GM13977 (cell line): Measurements from ENCODE around the gene FARS2.

ENCODE experiments used
- DNase-seq: peaks from one replicate; pipeline ENCODE4 v3.0.0; 2012; ENCODE audit warnings: low spot score
- in situ Hi-C: fragments of 300-500 bp; cut with MboI; formaldehyde crosslinking; loops from one replicate; pipeline ENCODE4 v1.12.0; 2022; ENCODE audit warnings: low sequenced_read_pairs, low pct_unique_long_range_greater_than_20kb, mixed read lengths, inconsistent platforms; ENCODE audit not compliant: unreplicated experiment
- TF ChIP-seq, protein P1 (sequence below): IDR thresholded peaks from 2 replicates; pipeline ENCODE4 v1.5.1; 2012; ENCODE audit warnings: mild to moderate bottlenecking, control low read depth; ENCODE audit not compliant: insufficient read depth; ENCODE audit errors: extremely low read depth, missing control alignments

Gene FARS2

DNA sequence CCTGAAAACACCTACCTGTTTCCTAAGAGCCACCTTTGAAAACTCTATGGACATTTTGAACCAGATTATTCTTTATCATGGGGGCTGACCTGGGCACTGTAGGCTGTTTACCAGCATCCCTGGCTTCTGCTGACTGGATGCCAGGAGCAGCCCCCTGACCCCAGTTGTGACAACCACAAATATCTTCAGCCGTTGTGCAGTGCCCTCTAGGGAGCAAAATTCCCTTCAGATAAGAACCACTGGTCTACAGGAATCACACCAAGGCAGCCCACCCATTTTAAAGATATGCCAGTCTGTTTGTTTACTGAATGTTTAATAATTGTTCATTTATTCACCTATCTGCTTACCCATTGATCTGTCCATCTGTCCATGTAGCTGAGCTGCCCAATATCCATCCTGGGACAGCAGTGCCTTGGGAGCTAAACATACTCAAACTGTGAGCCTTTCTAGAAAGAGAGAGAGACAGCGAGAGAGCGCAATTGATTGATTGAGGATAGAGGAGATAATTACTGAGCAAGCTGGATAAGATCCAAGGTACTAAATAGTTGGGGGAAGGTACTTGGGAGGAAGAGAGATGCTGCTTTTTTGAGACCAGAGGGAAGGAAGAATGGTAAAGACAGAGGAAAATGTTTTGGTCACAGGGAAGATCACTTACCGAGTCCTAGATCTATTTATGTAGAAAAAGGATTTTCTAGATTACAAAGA lies 468.7 kb downstream of the FARS2 start:
- no peak for DNase-seq
- in situ Hi-C loops, result no loop called here
- TF ChIP-seq, protein P1, sequence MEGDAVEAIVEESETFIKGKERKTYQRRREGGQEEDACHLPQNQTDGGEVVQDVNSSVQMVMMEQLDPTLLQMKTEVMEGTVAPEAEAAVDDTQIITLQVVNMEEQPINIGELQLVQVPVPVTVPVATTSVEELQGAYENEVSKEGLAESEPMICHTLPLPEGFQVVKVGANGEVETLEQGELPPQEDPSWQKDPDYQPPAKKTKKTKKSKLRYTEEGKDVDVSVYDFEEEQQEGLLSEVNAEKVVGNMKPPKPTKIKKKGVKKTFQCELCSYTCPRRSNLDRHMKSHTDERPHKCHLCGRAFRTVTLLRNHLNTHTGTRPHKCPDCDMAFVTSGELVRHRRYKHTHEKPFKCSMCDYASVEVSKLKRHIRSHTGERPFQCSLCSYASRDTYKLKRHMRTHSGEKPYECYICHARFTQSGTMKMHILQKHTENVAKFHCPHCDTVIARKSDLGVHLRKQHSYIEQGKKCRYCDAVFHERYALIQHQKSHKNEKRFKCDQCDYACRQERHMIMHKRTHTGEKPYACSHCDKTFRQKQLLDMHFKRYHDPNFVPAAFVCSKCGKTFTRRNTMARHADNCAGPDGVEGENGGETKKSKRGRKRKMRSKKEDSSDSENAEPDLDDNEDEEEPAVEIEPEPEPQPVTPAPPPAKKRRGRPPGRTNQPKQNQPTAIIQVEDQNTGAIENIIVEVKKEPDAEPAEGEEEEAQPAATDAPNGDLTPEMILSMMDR, result no peak

DNA sequence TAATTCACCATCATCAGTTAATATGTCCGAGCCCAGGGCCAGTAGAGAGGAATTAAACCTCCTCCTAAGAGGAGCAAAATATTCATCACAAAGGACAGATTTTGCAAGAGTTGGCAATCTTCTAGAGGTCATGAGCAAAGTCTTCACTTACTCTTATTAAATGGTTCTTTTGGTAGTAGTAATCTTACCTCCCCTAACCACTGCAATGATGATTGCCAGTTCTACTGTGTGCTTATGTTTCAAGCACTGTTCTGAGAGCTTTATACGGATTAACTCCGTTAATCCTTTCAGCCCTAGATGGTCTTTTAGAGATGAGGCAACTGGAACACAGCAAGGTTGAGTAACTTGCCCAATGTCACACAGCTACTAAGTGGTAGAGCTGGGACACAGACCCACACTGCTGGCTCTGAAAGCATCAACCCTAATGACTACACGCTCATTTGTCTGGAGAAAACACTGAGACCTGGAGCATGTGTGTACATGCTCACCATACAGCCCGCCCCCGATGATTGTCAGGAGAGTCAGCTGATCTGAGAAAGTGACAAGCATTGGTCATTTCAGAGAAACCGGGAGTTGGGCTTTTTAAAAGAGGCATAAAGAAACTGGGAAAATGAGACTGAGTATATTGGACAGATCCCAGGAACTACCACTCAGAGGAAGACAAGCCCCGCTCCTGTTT lies 469.4 kb downstream of the FARS2 start:
- DNase-seq, result no peak
- TF ChIP-seq, protein P1, result no peak
- in situ Hi-C loops, result no loop called here

DNA sequence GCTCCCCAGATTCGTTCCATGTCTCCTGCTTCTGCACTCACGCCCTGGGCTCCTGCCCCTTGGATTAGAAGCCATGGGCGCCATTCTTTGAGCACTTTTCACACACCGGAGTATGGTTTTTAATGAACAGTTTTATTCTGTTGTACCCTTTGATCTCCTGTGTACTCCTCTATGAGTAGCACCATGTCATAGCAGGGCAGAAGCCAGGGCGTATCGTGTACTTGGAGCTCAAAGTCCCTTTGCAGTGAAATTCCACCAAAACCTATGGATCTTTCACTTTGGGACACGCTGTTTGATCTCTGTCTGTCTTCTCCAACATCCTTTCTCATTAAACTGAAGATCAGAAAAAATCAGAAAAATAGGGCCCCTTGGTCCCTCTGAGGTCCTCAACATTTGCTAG lies 470.1 kb downstream of the FARS2 start:
- in situ Hi-C loops, result no loop called here
- TF ChIP-seq, protein P1, result no peak

DNA sequence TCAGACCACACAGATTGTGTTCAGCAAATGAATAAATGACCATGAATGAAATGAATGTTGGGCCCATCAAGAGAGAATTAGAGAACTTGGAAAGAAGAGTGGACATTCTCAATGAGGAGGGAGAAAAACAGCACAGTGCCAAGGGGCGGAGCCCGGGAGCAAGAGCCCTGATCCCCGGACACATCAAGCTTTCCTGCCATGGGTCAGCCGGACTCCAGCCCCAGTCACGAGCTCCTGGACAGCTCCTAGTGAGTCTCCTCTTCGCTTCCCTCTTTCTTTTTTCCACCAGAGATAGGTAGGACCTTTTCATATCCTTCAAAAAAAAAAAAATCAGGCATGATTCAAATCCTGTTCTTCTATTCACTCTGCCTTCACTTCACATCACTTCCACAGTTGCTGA lies 471.2 kb downstream of the FARS2 start:
- in situ Hi-C loops, result no loop called here
- TF ChIP-seq, protein P1, result no peak

More for the DNA sequence above, 470.1 kb downstream of the FARS2 start:
- no peak for DNase-seq

DNA sequence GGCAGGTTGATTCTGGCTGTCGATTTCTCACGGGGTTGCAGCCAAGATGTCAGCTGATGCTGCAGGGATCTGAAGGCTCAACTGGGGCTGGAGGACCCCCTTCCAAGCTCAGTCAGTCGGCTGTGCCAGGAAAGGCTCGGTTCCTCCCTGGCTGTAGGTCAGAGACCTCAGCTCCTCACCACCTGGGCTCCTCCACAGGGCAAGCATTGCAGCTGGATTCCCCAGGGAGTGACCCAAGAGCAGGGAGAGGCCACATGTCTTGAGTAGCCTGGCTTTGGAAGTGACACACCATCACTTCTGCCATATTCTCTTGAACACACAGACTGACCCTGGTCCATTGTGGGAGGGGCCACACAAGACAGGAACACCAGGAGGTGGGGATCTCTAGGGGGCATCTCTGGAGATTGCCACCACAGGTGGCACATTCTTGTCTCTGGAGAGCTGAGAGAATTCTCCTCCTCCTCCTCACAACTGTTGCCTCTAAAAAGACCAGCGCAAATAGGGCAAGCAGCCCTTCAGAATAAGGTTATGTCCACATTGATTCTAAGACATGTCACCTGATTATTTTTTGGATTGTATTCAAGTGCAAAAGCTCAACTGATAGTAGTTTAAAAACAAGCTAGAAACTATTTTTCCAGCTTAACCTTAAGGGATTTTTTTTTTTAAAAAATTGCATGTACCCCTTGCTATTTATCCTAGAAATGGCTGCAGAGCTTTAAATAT lies 474.9 kb downstream of the FARS2 start:
- no peak for DNase-seq
- in situ Hi-C loops, result no loop called here
- TF ChIP-seq, protein P1, result no peak

More for the DNA sequence above, 471.2 kb downstream of the FARS2 start:
- DNase-seq, result no peak

DNA sequence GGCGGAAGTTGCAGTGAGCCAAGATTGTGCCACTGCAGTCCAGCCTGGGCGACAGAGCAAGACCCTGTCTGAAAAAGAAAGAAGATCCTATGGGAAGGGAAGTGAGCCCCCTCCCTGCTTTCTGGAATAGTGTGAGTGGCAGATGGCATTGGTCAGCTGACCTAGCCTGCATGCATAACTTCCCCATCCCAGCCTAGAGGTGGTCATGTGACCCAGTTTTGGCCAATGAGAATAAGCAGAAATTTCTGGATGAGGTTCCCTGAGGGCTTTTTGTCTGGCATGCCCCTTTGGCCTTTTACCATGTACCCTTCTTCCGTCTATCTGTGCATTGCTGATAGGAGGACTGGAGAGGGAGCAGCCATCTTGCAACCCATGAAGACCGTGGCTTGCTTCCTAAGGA lies 476.1 kb downstream of the FARS2 start:
- TF ChIP-seq, protein P1, result no peak
- no peak for DNase-seq
- in situ Hi-C loops, result no loop called here
